Esophagus muscularis mucosa (tissue), 4 donors: ENCODE measurements around the gene IL11.

Experiments
- CTCF ChIP-seq, 3 experiments: fragments of 200-600 bp in 2 of 3; fragments of 450-650 bp in 1 of 3; sonication (generic) in 2 of 3; IDR thresholded peaks; one replicate each; pipeline ENCODE4 v1.5.1; 2017 to 2019; ENCODE audit warnings: antibody characterized with exemption in 3 of 3, mild to moderate bottlenecking in 2 of 3, moderate library complexity in 1 of 3
- EP300 ChIP-seq: sonication (generic); formaldehyde crosslinking; IDR thresholded peaks from one replicate; pipeline ENCODE4 v1.6.1; 2017; ENCODE audit warnings: antibody characterized with exemption
- POLR2A ChIP-seq: fragments of 450-650 bp; IDR thresholded peaks from one replicate; pipeline ENCODE4 v1.6.1; 2017; ENCODE audit warnings: antibody characterized with exemption, moderate library complexity, mild to moderate bottlenecking, low read depth
- POLR2AphosphoS5 ChIP-seq, 2 donors: sonication (generic); formaldehyde crosslinking; IDR thresholded peaks; one replicate each; pipeline ENCODE4 v1.6.1; 2017; ENCODE audit warnings: antibody characterized with exemption in 2 of 2

GRCh38 chr19:55341595-55342531, 28.4 kb downstream of the IL11 start:
- no peak for TF ChIP-seq CTCF (IDR thresholded peaks at IDR 0.05)
- no peak for TF ChIP-seq POLR2A
- TF ChIP-seq POLR2AphosphoS5 (IDR thresholded peaks at IDR 0.05), result no peak
- no peak for TF ChIP-seq EP300
